ENCODE results near the gene ALDH18A1.

The ALDH18A1 gene

DNA sequence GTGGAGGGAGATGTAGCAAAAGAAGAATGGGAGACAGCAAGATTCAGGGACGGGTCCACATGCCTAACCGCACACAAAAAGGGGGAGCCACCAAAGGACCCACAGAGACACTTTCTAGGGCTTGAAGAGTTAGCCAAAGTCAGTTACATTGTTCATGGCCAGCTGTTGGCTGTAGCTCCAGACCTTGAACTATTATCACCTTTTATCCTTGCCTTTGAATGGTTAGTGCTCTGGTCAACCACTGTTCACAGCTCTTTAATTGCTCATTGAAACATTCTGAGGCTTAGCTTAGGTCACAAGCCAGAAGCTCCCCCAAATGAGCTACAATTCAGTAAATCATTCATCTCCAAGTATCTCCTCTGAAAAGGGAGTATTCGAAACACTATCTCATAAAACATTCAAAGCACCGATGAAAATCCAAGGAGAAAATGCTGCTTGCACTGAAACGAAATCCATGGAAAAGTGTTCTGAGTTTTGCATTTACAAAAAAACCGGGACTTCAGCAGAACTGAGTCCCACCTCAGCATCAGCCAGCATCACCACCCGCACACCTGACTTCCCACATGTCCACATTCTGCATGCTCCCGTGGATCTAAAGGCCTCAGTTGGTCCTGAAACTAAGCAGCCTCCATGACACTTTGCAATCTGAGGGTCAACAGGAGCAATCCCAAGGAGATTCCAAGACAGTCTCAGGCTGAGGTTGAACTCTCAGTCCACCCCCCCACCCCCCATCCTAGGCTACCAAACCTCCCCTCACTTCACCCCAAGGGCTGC lies 99.3 kb downstream of the ALDH18A1 start:
- no peak for DNase-seq (ENCODE audit: low read depth in 2 of 2)

All from fibroblast of skin of left quadriceps (primary cell).